Hepatocyte (in vitro differentiated cells): ENCODE data around the gene SEMA5B.

Experiments used
- EZH2 ChIP-seq: fragments of 200-600 bp; sonication (generic); IDR thresholded peaks from 2 replicates; pipeline ENCODE4 v1.6.1; 2016; ENCODE audit warnings: antibody characterized with exemption, mild to moderate bottlenecking, borderline replicate concordance
- EZH2phosphoT487 ChIP-seq: fragments of 200-600 bp; sonication (generic); IDR thresholded peaks from one replicate; pipeline ENCODE4 v1.6.1; 2018; ENCODE audit warnings: antibody characterized with exemption, mild to moderate bottlenecking, low read depth, moderate library complexity; ENCODE audit not compliant: unreplicated experiment, severe bottlenecking
- TF ChIP-seq, protein P1 (sequence below): fragments of 200-600 bp; sonication (generic); IDR thresholded peaks from 2 replicates; pipeline ENCODE4 v1.5.1; 2016; ENCODE audit warnings: antibody characterized with exemption, mild to moderate bottlenecking; ENCODE audit not compliant: poor library complexity

DNA sequence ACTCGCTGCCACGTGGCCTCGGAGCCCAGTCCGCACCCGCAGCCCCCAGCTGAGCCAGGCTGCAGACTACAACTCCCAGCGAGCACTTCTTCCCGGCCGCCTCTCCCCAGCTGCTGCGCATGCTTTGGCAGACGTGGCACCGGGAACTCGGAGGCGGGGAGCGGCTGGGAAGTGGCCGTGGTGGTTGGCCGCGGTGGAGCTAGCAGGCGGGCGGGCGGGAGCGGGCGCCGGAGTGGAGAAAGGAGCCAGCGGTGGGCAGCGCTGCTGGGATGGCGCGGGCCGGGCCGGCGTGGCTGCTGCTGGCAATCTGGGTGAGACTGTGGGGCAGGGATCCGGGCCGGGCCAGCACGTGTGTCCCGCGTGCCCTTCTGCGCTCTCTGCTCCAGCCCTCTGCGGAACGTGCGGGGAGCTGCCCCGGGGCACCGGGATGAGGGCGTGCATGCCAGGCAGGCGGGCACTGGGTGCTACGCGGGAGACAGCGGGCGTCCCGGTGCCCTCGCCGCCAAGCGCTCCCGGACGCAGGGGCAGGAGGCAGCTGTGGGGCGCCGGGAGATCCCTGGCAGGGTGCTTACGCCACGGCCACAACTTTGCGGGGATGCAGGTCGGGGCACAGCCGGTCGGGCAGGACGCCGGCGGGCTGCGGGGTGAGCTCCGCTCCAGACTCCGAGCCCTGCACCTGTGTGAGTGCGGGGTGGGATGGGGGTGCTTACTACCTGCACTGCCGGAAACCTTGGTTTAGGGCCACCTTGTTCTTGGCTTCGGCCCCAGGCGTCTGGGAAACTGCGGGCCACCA, 39.5 kb upstream of the SEMA5B start, which contains the start of gene PDIA5:
- TF ChIP-seq, protein P1, sequence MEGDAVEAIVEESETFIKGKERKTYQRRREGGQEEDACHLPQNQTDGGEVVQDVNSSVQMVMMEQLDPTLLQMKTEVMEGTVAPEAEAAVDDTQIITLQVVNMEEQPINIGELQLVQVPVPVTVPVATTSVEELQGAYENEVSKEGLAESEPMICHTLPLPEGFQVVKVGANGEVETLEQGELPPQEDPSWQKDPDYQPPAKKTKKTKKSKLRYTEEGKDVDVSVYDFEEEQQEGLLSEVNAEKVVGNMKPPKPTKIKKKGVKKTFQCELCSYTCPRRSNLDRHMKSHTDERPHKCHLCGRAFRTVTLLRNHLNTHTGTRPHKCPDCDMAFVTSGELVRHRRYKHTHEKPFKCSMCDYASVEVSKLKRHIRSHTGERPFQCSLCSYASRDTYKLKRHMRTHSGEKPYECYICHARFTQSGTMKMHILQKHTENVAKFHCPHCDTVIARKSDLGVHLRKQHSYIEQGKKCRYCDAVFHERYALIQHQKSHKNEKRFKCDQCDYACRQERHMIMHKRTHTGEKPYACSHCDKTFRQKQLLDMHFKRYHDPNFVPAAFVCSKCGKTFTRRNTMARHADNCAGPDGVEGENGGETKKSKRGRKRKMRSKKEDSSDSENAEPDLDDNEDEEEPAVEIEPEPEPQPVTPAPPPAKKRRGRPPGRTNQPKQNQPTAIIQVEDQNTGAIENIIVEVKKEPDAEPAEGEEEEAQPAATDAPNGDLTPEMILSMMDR = no peak
- TF ChIP-seq EZH2 (no peak), EZH2phosphoT487 (no peak)
